AG09319 (cell line): ENCODE measurements around the gene OSBPL1A.
"Not testable (repeated sequence)": the region's sequence is repeated elsewhere in the genome, so short reads cannot be mapped to it uniquely, and the experiment has no call there.

ENCODE experiments used
- DNase-seq: peaks from one replicate; pipeline ENCODE4 v3.0.0-alpha.2; 2010; ENCODE audit warnings: low read depth; ENCODE audit errors: extremely low read depth
- TF ChIP-seq, protein P1 (sequence below): IDR thresholded peaks from 2 replicates; pipeline ENCODE4 v1.5.1; 2011; ENCODE audit warnings: low read depth, mild to moderate bottlenecking, inconsistent platforms, low read length, moderate library complexity

Gene OSBPL1A

DNA sequence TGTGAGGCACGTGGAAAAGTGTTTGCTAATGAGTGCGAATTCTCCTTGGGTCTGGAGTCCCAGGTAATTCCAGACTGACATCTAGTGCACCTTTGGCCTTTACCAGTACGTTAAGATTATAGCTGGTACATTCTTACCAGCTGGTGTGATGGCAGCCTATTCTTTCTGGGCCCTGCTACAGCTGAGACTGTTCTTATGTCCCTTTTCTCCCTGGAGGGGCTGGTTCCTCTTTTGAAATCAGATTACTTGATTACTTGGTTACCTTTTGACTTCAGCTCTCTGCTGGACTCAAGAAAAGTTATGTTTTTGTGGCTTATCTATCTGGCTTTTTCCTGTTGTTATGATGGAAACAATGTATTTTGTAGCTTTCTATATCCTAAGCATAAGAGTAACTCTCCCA lies 244.2 kb downstream of the OSBPL1A start:
- TF ChIP-seq, protein P1, sequence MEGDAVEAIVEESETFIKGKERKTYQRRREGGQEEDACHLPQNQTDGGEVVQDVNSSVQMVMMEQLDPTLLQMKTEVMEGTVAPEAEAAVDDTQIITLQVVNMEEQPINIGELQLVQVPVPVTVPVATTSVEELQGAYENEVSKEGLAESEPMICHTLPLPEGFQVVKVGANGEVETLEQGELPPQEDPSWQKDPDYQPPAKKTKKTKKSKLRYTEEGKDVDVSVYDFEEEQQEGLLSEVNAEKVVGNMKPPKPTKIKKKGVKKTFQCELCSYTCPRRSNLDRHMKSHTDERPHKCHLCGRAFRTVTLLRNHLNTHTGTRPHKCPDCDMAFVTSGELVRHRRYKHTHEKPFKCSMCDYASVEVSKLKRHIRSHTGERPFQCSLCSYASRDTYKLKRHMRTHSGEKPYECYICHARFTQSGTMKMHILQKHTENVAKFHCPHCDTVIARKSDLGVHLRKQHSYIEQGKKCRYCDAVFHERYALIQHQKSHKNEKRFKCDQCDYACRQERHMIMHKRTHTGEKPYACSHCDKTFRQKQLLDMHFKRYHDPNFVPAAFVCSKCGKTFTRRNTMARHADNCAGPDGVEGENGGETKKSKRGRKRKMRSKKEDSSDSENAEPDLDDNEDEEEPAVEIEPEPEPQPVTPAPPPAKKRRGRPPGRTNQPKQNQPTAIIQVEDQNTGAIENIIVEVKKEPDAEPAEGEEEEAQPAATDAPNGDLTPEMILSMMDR, result no peak

DNA sequence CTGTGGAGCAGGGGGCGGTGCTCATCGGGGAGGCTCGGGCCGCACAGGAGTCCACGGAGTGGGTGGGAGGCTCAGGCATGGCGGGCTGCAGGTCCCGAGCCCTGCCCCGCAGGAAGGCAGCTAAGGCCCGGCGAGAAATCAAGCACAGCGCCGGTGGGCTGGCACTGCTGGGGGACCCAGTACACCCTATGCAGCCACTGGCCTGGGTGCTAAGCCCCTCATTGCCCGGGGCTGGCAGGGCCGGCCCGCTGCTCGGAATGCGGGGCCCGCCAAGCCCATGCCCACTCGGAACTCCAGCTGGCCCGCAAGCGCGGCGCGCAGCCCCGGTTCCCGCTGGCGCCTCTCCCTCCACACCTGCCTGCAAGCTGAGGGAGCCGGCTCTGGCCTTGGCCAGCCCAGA lies 248.0 kb downstream of the OSBPL1A start:
- not testable (repeated sequence) for DNase-seq

More for the DNA sequence above, 244.2 kb downstream of the OSBPL1A start:
- no peak for DNase-seq

DNA sequence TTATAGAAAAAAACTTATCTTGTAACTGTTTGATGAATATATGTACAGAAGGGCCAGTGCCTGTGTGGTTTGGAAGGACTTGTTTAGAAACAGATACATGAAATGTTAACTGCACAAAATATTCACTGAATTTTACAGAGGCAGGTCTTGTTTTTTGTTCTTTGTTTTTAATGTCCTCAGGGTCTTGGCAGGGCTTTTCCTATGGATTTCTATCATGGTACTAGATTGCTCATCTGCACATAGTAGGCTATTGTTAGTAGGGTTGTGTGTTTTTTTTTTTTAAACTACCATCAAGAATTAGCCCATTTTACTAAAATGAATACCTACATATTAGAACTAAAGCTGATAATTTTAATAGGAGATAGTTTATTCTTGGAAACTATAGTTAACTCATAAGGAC lies 255.2 kb downstream of the OSBPL1A start:
- TF ChIP-seq, protein P1, result no peak
- no peak for DNase-seq

DNA sequence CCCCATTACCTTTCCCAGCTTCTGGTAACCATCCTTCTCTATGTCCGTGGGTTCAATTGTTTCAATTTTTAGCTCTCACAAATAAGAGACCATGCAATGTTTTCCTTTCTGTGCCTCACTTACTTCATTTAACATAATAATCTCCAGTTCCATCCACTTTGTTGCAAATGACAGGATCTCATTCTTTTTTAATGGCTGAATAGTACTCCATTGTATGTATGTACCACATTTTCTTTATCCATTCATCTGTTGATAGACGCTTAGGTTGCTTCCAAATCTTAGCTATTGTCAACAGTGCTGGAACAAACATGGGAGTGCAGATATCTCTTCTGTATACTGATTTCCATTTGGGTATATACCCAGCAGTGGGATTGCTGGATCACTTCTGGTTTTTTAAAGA lies 256.9 kb downstream of the OSBPL1A start:
- DNase-seq, result no peak

DNA sequence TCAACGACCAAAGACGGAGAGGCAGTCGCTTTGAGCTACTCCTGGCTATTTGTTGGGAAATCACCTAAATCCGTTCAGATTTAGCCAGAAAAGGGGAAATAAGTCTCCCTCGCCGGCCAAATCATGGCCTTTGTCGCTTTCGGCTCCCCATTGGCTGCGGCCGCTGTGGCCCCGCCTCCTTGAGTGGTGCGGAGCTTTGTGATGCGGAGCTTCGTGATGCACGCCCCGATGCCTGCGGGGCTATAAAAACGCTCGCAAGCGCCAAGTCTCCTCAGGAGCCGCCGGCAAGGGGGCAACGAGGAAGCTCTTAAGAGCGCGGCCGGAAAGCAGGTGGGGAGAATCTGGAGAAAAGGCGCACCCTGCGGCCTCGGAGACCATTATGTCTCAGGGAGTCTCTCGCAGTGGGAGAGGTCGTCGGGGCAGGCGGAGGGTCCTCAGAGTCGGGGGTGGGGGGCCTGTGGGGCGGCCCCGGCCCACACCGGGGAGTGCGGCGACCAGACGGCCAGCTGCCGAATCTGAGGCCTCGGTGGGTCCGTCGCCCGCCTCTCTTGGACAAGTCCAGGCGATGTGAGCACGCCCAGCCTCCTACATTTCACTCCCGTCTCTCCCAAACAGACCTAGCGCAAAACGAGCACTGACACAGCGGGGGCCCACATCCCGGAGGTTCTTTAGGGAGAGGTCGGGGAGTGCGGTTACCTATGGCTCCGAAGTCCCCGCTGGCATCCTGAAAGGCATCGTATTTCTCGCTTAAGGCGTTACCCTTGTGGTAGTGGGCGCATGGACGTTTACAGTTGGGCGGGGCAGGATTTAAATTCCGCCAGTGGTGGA lies 258.6 kb downstream of the OSBPL1A start, which contains the start of gene CABYR:
CABYR (plus strand) TSS at position 274 of the 828 bp plus-strand sequence. CDS start 4,053 bp downstream, outside the sequence.
- peak; percentile 81 for DNase-seq
- TF ChIP-seq, protein P1, result no peak

More for the DNA sequence above, 256.9 kb downstream of the OSBPL1A start:
- TF ChIP-seq, protein P1, result no peak

DNA sequence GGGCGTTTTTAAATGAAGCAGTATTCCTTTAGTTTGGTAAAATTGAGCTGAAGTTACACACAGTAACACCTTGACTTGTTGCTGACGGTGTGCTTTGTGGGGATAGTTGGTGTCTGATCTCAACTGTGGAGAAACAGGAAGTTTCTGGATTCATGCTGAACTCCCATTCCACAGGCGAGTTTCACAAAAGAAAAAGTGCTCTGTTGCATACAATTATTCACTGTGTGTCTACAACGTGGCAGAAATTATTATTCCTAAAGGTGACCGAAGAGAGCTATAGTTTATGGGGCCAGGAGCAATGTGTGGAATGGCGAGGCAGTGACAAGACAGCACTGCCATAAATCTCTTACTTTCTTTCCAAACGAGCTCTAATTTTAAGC lies 259.2 kb downstream of the OSBPL1A start:
- DNase-seq, result no peak

DNA sequence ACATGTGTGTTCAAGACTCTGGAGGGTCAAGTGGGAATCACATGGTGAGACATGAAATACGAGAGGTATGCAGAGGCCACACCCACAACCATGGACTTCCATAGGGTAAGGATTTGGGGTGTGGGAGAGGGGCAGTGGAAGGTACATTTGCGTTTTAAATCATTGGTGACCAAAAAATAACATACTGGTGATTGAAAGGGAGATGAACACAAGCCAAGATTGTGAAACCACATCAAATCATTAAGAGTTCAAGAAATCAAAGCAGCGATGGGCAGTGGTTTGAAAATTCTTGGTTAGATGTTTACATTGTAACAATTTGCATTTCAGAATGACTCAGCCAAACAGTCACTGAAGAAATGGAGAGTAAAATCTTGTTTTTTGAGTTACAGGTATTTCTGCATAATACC lies 260.7 kb downstream of the OSBPL1A start:
- DNase-seq, result no peak
- TF ChIP-seq, protein P1, result no peak

More for the DNA sequence above, 259.2 kb downstream of the OSBPL1A start:
- TF ChIP-seq, protein P1, result no peak

DNA sequence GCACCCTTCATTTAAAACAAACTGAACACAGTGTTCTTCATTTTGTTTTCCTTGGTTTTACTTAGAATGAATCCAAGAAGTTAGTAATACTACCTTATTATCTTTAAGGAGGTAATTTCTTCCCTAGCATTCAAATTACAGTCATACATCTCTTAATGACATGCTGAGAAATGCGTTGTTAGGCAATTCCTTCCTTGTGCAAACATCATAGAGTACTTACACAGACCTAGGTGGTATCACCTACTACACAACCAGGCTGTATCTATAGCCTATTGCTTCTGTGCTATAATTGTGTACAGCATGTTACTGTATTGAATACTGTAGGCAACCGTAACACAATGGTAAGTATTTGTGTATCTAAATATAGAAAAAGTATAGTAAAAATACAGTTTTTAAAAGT lies 267.1 kb downstream of the OSBPL1A start:
- TF ChIP-seq, protein P1, result no peak
- DNase-seq, result no peak
